HFFc6 (cell line): ENCODE measurements around the gene GDF7. TPM values are rescaled to one million over a fixed set of nuclear protein-coding genes. Genes with fewer than 3 reads are reported as not detected.
"Not testable (repeated sequence)": the region's sequence is repeated elsewhere in the genome, so short reads cannot be mapped to it uniquely, and the experiment has no call there.

ENCODE experiments used
- DNase-seq: peaks from one replicate; pipeline ENCODE4 v3.0.0-alpha.2; 2018
- H3K27ac Mint-ChIP-seq: 2 replicates; pipeline ENCODE4 v1.8.0; 2020; ENCODE audit warnings: mild to moderate bottlenecking, mixed read lengths
- H3K27me3 Mint-ChIP-seq: 2 replicates; pipeline ENCODE4 v1.8.0; 2021; ENCODE audit warnings: mild to moderate bottlenecking, moderate library complexity, mixed read lengths; ENCODE audit not compliant: insufficient read depth
- H3K36me3 Mint-ChIP-seq: 2 replicates; pipeline ENCODE4 v1.8.0; 2021; ENCODE audit warnings: low read depth, mixed read lengths
- H3K4me1 Mint-ChIP-seq: 2 replicates; pipeline ENCODE4 v1.8.0; 2020; ENCODE audit warnings: low read depth, mixed read lengths
- H3K4me3 Mint-ChIP-seq: 2 replicates; pipeline ENCODE4 v1.8.0; 2020; ENCODE audit warnings: mild to moderate bottlenecking, moderate library complexity, mixed read lengths
- H3K9me3 Mint-ChIP-seq: 2 replicates; pipeline ENCODE4 v1.8.0; 2020; ENCODE audit warnings: mild to moderate bottlenecking, mixed read lengths
- total RNA-seq, 6 experiments: library from RNA; stranded (reverse); fragmentation: NEBNext Ultra II Directional; extraction: Animal tissue kit (Norgen Biotek cat#: 25700); gene quantifications; 2 replicates in 1 of 6; 3 replicates in 5 of 6; pipeline ENCODE4 v1.2.3, GENCODE V29; 2021
- TF ChIP-seq, protein P1 (sequence below): fragments of 200-600 bp; sonication (generic); IDR thresholded peaks from 2 replicates; pipeline ENCODE4 v1.5.0; 2021; ENCODE audit warnings: antibody characterized with exemption, mild to moderate bottlenecking

GDF7 gene
- total RNA-seq, 6 experiments from 2014 or later: 0.05 TPM; not detected in 5

DNA sequence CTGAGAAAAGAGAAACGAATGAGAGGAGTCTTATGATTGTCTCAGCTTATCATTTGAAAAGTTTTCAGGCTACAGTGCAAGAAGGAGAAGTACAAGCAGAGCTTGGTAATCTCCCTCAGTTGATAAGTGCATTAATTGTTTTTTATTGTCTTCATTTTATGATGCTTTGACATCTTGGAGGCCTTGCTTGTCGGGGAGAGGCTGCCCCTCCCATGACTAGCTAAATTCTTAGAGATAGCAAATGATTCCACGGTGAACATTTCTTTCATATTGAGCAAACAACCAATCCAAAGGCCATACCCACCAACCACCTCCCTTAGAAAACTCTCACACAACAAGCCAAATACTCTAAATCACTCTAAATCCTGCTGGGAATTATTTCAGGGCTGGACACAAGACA, 39.8 kb downstream of the GDF7 start:
- H3K4me3 Mint-ChIP-seq: no peak overlapping the region
- no peaks in the 10 kb centered on the region for H3K27me3 Mint-ChIP-seq
- TF ChIP-seq, protein P1, sequence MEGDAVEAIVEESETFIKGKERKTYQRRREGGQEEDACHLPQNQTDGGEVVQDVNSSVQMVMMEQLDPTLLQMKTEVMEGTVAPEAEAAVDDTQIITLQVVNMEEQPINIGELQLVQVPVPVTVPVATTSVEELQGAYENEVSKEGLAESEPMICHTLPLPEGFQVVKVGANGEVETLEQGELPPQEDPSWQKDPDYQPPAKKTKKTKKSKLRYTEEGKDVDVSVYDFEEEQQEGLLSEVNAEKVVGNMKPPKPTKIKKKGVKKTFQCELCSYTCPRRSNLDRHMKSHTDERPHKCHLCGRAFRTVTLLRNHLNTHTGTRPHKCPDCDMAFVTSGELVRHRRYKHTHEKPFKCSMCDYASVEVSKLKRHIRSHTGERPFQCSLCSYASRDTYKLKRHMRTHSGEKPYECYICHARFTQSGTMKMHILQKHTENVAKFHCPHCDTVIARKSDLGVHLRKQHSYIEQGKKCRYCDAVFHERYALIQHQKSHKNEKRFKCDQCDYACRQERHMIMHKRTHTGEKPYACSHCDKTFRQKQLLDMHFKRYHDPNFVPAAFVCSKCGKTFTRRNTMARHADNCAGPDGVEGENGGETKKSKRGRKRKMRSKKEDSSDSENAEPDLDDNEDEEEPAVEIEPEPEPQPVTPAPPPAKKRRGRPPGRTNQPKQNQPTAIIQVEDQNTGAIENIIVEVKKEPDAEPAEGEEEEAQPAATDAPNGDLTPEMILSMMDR: no peak
- H3K27ac Mint-ChIP-seq: no peak overlapping the region
- H3K36me3 Mint-ChIP-seq: peaks cover 9% of the 10 kb centered on the region
- DNase-seq: no peak
- H3K4me1 Mint-ChIP-seq: peaks cover 41% of the 10 kb centered on the region
- H3K9me3 Mint-ChIP-seq: no peaks in the 10 kb centered on the region

DNA sequence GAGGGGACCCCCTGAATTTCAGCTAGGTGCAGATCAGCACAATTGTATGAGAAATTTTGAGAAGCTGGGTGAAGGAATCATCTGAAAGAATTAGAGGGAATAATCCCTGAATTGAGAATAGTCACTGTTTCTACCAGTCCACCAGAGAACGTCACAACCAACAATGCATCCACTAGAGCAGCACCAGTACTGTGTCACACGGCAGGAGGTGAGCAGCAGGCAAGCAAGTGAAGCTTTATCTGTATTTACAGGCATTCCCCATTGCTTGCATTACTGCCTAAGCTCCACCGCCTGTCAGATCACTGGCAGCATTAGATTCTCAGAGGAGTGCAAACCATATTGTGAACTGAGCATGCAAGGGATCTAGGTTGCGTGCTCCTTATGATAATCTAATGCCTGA, 40.7 kb downstream of the GDF7 start:
- TF ChIP-seq, protein P1: no peak
- peaks cover 12% of the 10 kb centered on the region for H3K36me3 Mint-ChIP-seq
- peaks cover 33% of the 10 kb centered on the region for H3K4me1 Mint-ChIP-seq
- no peak overlapping the region for H3K27ac Mint-ChIP-seq
- DNase-seq: no peak
- no peak overlapping the region for H3K4me3 Mint-ChIP-seq
- H3K9me3 Mint-ChIP-seq: no peaks in the 10 kb centered on the region
- no peaks in the 10 kb centered on the region for H3K27me3 Mint-ChIP-seq

DNA sequence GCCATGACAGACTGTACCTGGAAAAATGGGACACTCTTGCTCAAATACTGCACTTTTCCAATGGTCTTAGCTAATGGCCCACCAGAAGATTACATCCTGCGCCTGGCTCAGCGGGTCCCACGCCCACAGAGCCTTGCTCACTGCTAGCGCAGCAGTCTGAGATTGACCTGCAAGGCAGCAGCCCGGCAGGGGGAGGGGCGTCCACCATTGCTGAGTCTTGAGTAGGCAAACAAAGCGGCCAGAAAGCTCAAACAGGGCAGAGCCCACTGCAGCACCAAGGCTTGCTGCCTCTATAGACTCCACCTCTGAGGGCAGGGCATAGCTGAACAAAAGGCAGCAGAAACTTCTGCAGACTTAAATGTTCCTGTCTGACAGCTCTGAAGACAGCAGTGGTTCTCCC, 44.7 kb downstream of the GDF7 start:
- not testable (repeated sequence) for H3K27me3 Mint-ChIP-seq, H3K27ac Mint-ChIP-seq, H3K9me3 Mint-ChIP-seq, DNase-seq, H3K4me3 Mint-ChIP-seq, H3K4me1 Mint-ChIP-seq
- peaks cover 26% of the 10 kb centered on the region for H3K36me3 Mint-ChIP-seq

DNA sequence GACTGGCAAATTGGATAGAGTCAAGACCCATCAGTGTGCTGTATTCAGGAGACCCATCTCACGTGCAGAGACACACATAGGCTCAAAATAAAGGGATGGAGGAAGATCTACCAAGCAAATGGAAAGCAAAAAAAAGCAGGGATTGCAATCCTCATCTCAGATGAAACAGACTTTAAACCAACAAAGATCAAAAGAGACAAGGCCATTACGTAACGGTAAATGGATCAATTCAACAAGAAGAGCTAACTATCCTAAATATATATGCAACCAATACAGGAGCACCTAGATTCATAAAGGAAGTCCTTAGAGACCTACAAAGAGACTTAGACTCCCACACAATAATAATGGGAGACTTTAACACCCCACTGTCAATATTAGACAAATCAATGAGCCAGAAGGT, 46.6 kb downstream of the GDF7 start:
- H3K9me3 Mint-ChIP-seq, H3K27ac Mint-ChIP-seq, H3K4me3 Mint-ChIP-seq, DNase-seq, H3K27me3 Mint-ChIP-seq, H3K4me1 Mint-ChIP-seq: not testable (repeated sequence)
- peaks cover 33% of the 10 kb centered on the region for H3K36me3 Mint-ChIP-seq

DNA sequence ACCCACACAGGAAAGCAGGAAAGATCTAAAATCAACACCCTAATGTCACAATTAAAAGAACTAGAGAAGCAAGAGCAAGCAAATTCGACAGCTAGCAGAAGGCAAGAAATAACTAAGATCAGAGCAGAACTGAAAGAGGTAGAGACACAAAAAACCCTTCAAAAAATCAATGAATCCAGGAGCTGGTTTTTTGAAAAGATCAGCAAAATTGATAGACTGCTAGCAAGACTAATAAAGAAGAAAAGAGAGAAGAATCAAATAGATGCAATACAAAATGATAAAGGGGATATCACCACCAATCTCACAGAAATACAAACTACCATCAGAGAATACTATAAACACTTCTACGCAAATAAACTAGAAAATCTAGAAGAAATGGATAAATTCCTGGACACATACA, 47.5 kb downstream of the GDF7 start:
- not testable (repeated sequence) for H3K4me1 Mint-ChIP-seq, H3K27ac Mint-ChIP-seq, H3K4me3 Mint-ChIP-seq, H3K27me3 Mint-ChIP-seq, H3K9me3 Mint-ChIP-seq, DNase-seq
- H3K36me3 Mint-ChIP-seq: peaks cover 33% of the 10 kb centered on the region

DNA sequence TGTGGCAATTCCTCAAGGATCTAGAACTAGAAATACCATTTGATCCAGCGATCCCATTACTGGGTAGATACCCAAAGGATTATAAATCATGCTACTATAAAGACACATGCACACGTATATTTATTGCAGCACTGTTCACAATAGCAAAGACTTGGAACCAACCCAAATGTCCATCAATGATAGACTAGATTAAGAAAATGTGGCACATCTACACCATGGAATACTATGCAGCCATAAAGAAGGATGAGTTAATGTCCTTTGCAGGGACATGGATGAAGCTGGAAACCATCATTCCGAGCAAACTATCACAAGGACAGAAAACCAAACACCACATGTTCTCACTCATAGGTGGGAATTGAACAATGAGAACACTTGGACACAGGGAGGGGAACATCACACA, 49.2 kb downstream of the GDF7 start:
- H3K27me3 Mint-ChIP-seq, H3K27ac Mint-ChIP-seq, H3K9me3 Mint-ChIP-seq, H3K4me1 Mint-ChIP-seq, DNase-seq, H3K4me3 Mint-ChIP-seq: not testable (repeated sequence)
- peaks cover 28% of the 10 kb centered on the region for H3K36me3 Mint-ChIP-seq

DNA sequence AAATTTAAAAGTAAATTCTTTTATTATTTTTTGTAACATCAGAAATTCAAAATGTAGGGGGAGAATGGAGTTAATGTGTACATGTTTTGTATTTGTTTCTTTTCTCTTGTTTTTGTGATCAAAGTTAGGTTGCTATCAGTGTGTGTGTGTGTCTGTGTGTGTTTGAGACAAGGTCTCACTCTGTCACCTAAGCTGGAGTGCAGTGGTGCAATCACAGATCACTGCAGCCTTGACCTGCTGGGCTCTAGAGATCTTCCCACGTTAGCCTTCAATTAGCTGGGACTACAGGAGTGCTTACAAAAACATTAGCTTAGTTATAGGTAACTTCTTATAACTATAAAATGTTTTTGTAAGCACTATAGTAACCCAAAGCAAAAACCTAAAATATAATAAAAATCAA, 50.7 kb downstream of the GDF7 start:
- no peak overlapping the region for H3K27ac Mint-ChIP-seq
- TF ChIP-seq, protein P1: no peak
- no peaks in the 10 kb centered on the region for H3K4me1 Mint-ChIP-seq
- H3K36me3 Mint-ChIP-seq: peaks cover 20% of the 10 kb centered on the region
- no peak for DNase-seq
- peaks cover 2% of the 10 kb centered on the region; the same call in 1 of the 2 replicates for H3K27me3 Mint-ChIP-seq
- H3K9me3 Mint-ChIP-seq: peaks cover 4% of the 10 kb centered on the region; the same call in 1 of the 2 replicates
- no peak overlapping the region for H3K4me3 Mint-ChIP-seq

DNA sequence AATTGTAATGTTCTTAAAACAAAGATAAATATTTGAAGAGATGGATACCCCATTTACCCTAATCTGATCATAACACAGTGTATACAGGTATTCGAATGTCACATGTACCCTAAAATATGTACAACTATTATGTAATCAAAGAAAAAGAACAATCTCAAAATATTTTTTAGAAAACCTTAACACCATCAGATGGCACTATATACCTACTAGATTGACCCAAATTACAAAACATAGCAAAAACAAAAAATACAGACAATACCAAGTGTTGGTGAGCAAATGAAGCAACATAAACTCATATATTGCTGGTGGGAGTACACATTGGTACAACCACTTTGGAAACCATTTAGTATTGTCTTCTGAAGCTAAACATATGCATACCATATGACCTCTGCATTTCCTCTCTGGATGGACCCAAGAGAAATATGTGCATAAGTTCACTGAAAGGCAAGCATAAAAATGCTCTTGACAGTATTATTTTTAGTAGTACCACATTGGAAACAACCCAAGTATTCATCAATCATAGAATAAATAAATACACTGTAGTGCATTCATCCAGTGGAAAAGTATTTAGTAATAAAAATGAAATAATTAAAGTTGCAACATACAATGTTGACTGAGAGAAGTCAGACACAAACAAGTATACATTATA, 55.8 kb downstream of the GDF7 start:
- Mint-ChIP-seq H3K9me3 (no peaks in the 10 kb centered on the region), H3K27ac (no peak overlapping the region; the same call in 1 of the 2 replicates), H3K36me3 (peaks cover 12% of the 10 kb centered on the region; the same call in 1 of the 2 replicates), H3K4me1 (peaks cover 18% of the 10 kb centered on the region), H3K27me3 (no peaks in the 10 kb centered on the region), H3K4me3 (no peak overlapping the region)
- TF ChIP-seq, protein P1: peak; percentile 33; the same call in 1 of the 2 replicates
- DNase-seq: no peak
